Measurements from ENCODE around the gene SLX9.

DNA sequence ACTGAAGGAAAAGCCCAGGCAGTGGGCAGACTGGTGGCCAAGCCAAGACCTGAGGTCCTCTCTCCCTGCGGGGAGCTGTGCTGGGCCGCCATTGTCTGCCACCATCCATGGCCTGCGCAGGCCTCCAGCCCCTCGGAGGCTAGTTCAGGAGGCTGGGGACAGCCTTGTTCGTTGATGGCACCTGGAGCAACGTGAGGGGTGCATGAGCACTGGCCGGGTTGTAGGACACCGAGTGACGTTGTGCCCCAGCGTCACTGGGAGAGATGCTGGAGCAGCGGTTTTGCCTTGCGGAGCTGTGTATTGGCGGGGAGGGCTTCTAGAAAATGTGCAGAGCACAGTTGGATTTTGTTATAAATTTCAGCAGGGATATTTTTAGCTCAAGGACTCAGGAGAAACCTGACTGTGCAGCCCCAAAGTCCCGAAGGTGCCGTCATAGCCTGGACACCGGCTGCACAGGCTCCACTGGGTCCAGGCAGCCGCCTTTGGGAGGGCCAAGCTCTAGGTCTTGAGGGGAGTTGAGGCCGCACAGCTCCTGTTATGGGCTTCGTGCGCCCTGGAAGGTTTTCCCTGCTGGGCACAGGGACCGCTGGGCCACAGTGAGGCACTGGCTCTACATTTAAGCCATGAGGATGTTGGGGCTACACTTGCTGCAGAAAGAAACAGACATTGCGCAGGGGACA, 86.4 kb downstream of the SLX9 start:
- no peak for TF ChIP-seq SUZ12 (IDR thresholded peaks at IDR 0.05; ENCODE audit: extremely low read depth, insufficient read depth, insufficient read length)
- TF ChIP-seq ZNF274 (IDR thresholded peaks at IDR 0.05; ENCODE audit: low read depth, low read length) = no peak
- TF ChIP-seq YY1 (IDR thresholded peaks at IDR 0.05; ENCODE audit: insufficient read depth, insufficient read length) = no peak

Data from NT2/D1 (cell line).